ENCODE results near the gene OPA3.

GRCh38 chr19:45598267-45599001 is 13.8 kb upstream of the OPA3 start:
- no peak for TF ChIP-seq CTCF (IDR thresholded peaks at IDR 0.05)
- TF ChIP-seq POLR2A (IDR thresholded peaks at IDR 0.05), result no peak

All from adrenal gland (tissue), 5 donors.